GM18873 (cell line): ENCODE measurements around the gene ABRAXAS1.
A peak's percentile ranks its signal among the peaks of the same experiment; 100 is the strongest.

Experiments
- ATAC-seq: cut with Tn5 transposase; IDR thresholded peaks from one replicate; pipeline ENCODE4 v1.9.1; 2021; ENCODE audit warnings: mild to moderate bottlenecking, moderate library complexity, moderate number of reproducible peaks; ENCODE audit not compliant: unreplicated experiment, low FRiP score

ABRAXAS1 gene

GRCh38 chr4:83455281-83456183 lies 29.4 kb downstream of the ABRAXAS1 start, which contains the start of the genes HELQ and MRPS18C:
Gene HELQ, minus strand, starts transcription at chr4:83455823. Its CDS starts 130 bp downstream, at chr4:83455693.
Gene MRPS18C, plus strand, starts transcription at chr4:83456058. Its CDS starts 20 bp downstream, at chr4:83456078.
- peak; percentile 93 for ATAC-seq

GRCh38 chr4:83454686-83455085 lies 30.2 kb downstream of the ABRAXAS1 start:
- ATAC-seq: no peak

GRCh38 chr4:83449009-83449408 lies 35.9 kb downstream of the ABRAXAS1 start:
- no peak for ATAC-seq

GRCh38 chr4:83440899-83441298 lies 44.0 kb downstream of the ABRAXAS1 start:
- ATAC-seq: no peak

- ATAC-seq: no peak
Observed at GRCh38 chr4:83440148-83440814, 44.6 kb downstream of the ABRAXAS1 start.

- ATAC-seq: no peak
Observed at GRCh38 chr4:83438719-83439118, 46.2 kb downstream of the ABRAXAS1 start.

- ATAC-seq: no peak
Observed at GRCh38 chr4:83436680-83437079, 48.2 kb downstream of the ABRAXAS1 start.

- no peak for ATAC-seq
Observed at GRCh38 chr4:83431200-83431599, 53.7 kb downstream of the ABRAXAS1 start.

- ATAC-seq: no peak
Observed at GRCh38 chr4:83418211-83418610, 66.7 kb downstream of the ABRAXAS1 start.

- no peak for ATAC-seq
Observed at GRCh38 chr4:83417566-83417965, 67.3 kb downstream of the ABRAXAS1 start.

- ATAC-seq: no peak
Observed at GRCh38 chr4:83413676-83414075, 71.2 kb downstream of the ABRAXAS1 start.
